Endodermal cell (in vitro differentiated cells): ENCODE data around the gene USP4. TPM values are rescaled to one million over a fixed set of nuclear protein-coding genes. Genes with fewer than 3 reads are reported as not detected.
A peak's percentile ranks its signal among the peaks of the same experiment; 100 is the strongest.

ENCODE experiments used
- DNase-seq: peaks from one replicate; pipeline ENCODE4 v3.0.0-alpha.2; 2017
- H3K27ac ChIP-seq: 2 replicates; pipeline ENCODE4 v1.5.1; 2013; ENCODE audit warnings: mild to moderate bottlenecking, low read depth, low read length, moderate library complexity
- H3K27me3 ChIP-seq: 2 replicates; pipeline ENCODE4 v1.6.1; 2013; ENCODE audit warnings: mild to moderate bottlenecking, low read length, moderate library complexity; ENCODE audit not compliant: insufficient read depth, control insufficient read depth, poor library complexity, severe bottlenecking
- H3K36me3 ChIP-seq: 2 replicates; pipeline ENCODE4 v1.7.0; 2013; ENCODE audit warnings: mild to moderate bottlenecking, low read length, moderate library complexity; ENCODE audit not compliant: control insufficient read depth, insufficient read depth
- H3K4me1 ChIP-seq: one replicate; pipeline ENCODE4 v1.7.0; 2013; ENCODE audit warnings: low read length; ENCODE audit not compliant: control insufficient read depth, insufficient read depth
- H3K4me3 ChIP-seq: 2 replicates; pipeline ENCODE4 v1.5.1; 2013; ENCODE audit warnings: mild to moderate bottlenecking, low read length, moderate library complexity
- H3K9ac ChIP-seq: 2 replicates; pipeline ENCODE4 v1.6.1; 2013; ENCODE audit warnings: mild to moderate bottlenecking, low read length, moderate library complexity; ENCODE audit not compliant: poor library complexity, severe bottlenecking; ENCODE audit errors: extremely low read depth
- H3K9me3 ChIP-seq: 2 replicates; pipeline ENCODE4 v1.6.1; 2013; ENCODE audit warnings: mild to moderate bottlenecking, low read length, moderate library complexity; ENCODE audit not compliant: control insufficient read depth
- H3K27ac Mint-ChIP-seq: 2 replicates; pipeline ENCODE4 v1.8.0; 2020; ENCODE audit warnings: mixed read lengths
- H3K27me3 Mint-ChIP-seq: 2 replicates; pipeline ENCODE4 v1.8.0; 2021; ENCODE audit warnings: mild to moderate bottlenecking, mixed read lengths; ENCODE audit not compliant: insufficient read depth
- H3K36me3 Mint-ChIP-seq: 2 replicates; pipeline ENCODE4 v1.8.0; 2020; ENCODE audit warnings: low read depth, mixed read lengths
- H3K4me1 Mint-ChIP-seq: 2 replicates; pipeline ENCODE4 v1.8.0; 2020; ENCODE audit warnings: mixed read lengths
- H3K4me3 Mint-ChIP-seq: 2 replicates; pipeline ENCODE4 v1.8.0; 2020; ENCODE audit warnings: mild to moderate bottlenecking, moderate library complexity, mixed read lengths
- H3K9me3 Mint-ChIP-seq: 2 replicates; pipeline ENCODE4 v1.8.0; 2020; ENCODE audit warnings: mild to moderate bottlenecking, mixed read lengths
- WGBS, 2 experiments: methylation state at CpG; one replicate each; pipeline versions ENCODE4 v1.1.5 to v1.1.7; 2013; ENCODE audit warnings: missing lambda C conversion rate in 2 of 2, mixed read lengths in 1 of 2; ENCODE audit not compliant: insufficient coverage in 1 of 2, insufficient read length in 1 of 2; 5-methylcytosine and 5-hydroxymethylcytosine counted together
- total RNA-seq, 2 donors: library from RNA; stranded (reverse); fragmentation: NEBNext Ultra II Directional in 1 of 2; extraction: Animal tissue kit (Norgen Biotek cat#: 25700) in 1 of 2; gene quantifications; 2 replicates in 1 of 2; 3 replicates in 1 of 2; pipeline ENCODE4 v1.2.1, GENCODE V29; 2021
- TF ChIP-seq, protein P1 (sequence below): fragments of 200-600 bp; sonication (generic); conservative IDR thresholded peaks from 2 replicates; pipeline ENCODE4 v1.5.0; 2021; ENCODE audit warnings: antibody characterized with exemption, mild to moderate bottlenecking

The USP4 gene
- total RNA-seq, 2 donors from 2014 or later: 48.3 to 48.9 TPM

DNA sequence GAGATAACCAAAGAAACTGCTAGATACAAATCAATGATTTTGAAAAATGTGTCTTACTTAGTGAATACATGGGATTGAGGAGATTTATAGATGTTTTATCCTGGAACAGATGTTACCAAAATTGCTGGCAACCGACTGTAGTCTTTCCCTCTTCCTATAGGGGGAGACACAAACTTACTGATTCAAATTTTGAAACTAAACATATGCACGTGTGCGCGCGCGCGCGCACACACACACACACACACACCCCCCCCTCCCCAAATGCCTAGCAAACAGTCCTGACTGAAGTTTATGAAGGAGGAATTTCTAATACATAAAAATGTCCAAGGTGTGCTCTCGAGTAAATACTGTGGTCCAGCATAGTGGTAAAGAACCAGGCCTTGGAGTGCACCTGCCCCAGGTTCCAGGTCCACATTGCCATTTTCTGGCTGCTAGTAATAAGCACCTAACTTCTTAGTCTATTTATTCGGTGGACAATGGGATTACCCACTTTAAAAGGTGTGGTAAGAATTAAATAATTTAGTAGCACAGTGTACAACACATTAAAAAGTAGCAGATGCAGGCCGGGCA is 44.3 kb downstream of the USP4 start:
- peak; percentile 55 for DNase-seq
- Mint-ChIP-seq H3K4me1 (no peaks in the 10 kb centered on the region), H3K4me3 (no peak overlapping the region), H3K27me3 (no peaks in the 10 kb centered on the region), H3K36me3 (peaks cover 75% of the 10 kb centered on the region), H3K9me3 (no peaks in the 10 kb centered on the region), H3K27ac (no peak overlapping the region)
- no peak overlapping the region for H3K9ac ChIP-seq
- H3K27ac ChIP-seq: no peak overlapping the region
- peaks cover 74% of the 10 kb centered on the region for H3K36me3 ChIP-seq
- no peaks in the 10 kb centered on the region for H3K4me1 ChIP-seq
- no peaks in the 10 kb centered on the region for H3K27me3 ChIP-seq
- no peaks in the 10 kb centered on the region for H3K9me3 ChIP-seq
- WGBS, 2 experiments: 98 to 100% methylated on average over 2 to 5 of the region's 11 CpGs
- TF ChIP-seq, protein P1, sequence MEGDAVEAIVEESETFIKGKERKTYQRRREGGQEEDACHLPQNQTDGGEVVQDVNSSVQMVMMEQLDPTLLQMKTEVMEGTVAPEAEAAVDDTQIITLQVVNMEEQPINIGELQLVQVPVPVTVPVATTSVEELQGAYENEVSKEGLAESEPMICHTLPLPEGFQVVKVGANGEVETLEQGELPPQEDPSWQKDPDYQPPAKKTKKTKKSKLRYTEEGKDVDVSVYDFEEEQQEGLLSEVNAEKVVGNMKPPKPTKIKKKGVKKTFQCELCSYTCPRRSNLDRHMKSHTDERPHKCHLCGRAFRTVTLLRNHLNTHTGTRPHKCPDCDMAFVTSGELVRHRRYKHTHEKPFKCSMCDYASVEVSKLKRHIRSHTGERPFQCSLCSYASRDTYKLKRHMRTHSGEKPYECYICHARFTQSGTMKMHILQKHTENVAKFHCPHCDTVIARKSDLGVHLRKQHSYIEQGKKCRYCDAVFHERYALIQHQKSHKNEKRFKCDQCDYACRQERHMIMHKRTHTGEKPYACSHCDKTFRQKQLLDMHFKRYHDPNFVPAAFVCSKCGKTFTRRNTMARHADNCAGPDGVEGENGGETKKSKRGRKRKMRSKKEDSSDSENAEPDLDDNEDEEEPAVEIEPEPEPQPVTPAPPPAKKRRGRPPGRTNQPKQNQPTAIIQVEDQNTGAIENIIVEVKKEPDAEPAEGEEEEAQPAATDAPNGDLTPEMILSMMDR: peak; percentile 78
- no peak overlapping the region for H3K4me3 ChIP-seq

DNA sequence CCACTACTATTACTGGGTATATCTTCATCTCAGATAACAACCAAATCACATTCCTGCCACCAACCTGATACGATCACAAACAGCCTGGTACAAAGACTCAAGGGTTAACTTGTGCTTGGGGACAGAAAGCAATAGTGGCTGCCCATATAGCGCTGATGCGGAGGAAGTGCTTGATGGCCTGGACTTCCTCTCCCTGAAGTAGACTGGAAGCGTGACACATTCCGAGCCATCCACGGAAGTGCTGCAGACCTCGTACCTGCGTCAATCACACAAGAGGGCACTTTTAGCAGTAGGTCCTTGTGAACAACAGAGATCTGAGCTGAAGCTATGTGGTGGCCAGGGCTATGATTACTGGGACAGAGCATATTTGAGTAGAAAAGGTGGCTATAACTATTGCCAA is 45.5 kb downstream of the USP4 start:
- no peak overlapping the region for H3K4me3 ChIP-seq
- Mint-ChIP-seq H3K27ac (no peak overlapping the region), H3K36me3 (peaks cover 73% of the 10 kb centered on the region)

GRCh38 chr3:49283997-49284396 is 55.9 kb downstream of the USP4 start:
- Mint-ChIP-seq H3K4me3 (no peak overlapping the region), H3K4me1 (peaks cover under 1% of the 10 kb centered on the region), H3K27ac (no peak overlapping the region), H3K9me3 (no peaks in the 10 kb centered on the region), H3K27me3 (no peaks in the 10 kb centered on the region), H3K36me3 (peaks cover 69% of the 10 kb centered on the region)
- no peak for DNase-seq
- Histone ChIP-seq H3K27me3 (no peaks in the 10 kb centered on the region), H3K9ac (no peak overlapping the region), H3K4me1 (no peaks in the 10 kb centered on the region), H3K4me3 (no peak overlapping the region), H3K9me3 (no peaks in the 10 kb centered on the region), H3K36me3 (peaks cover 71% of the 10 kb centered on the region), H3K27ac (no peak overlapping the region)
- WGBS, 2 experiments: 91 to 95% methylated on average over 5 to 6 of the region's 6 CpGs
- TF ChIP-seq, protein P1: no peak

More for the DNA sequence above, 45.5 kb downstream of the USP4 start:
- Histone ChIP-seq H3K27ac (no peak overlapping the region), H3K27me3 (no peaks in the 10 kb centered on the region), H3K9ac (no peak overlapping the region), H3K4me1 (no peaks in the 10 kb centered on the region), H3K9me3 (no peaks in the 10 kb centered on the region), H3K36me3 (peaks cover 76% of the 10 kb centered on the region)
- Mint-ChIP-seq H3K9me3 (no peaks in the 10 kb centered on the region), H3K4me3 (no peak overlapping the region), H3K27me3 (no peaks in the 10 kb centered on the region), H3K4me1 (no peaks in the 10 kb centered on the region)
- 95 to 96% methylated on average over 7 to 8 of the region's 8 CpGs for WGBS, 2 experiments
- TF ChIP-seq, protein P1: no peak
- no peak for DNase-seq
